ENCODE data around the gene A2ML1.
A peak's percentile ranks its signal among the peaks of the same experiment; 100 is the strongest.
"Not testable (repeated sequence)": the region's sequence is repeated elsewhere in the genome, so short reads cannot be mapped to it uniquely, and the experiment has no call there.

The A2ML1 gene

DNA sequence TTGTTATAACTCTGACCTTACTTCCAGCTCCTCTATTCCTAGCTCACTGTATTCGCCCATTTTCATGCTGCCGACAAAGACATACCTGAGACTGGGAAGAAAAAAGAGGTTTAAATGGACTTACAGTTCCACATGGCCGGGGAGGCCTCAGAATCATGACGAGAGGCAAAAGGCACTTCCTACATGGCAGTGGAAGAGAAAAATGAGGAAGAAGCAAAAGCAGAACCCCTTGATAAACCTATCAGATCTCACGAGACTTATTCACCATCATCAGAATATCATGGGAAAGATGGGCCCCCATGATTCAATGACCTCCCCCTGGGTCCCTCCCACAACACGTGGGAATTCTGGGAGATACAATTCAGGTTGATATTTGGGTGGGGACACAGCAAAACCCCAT, 77.4 kb downstream of the A2ML1 start:
- Histone ChIP-seq H3K79me2 (ENCODE audit: control insufficient read depth, low read length) (no peaks in the 10 kb centered on the region), H3K4me2 (ENCODE audit: low read length) (no peak overlapping the region; the same call in 1 of the 2 replicates), H3K9me2 (replicated peaks; ENCODE audit: control insufficient read depth, low read length) (no peaks in the 10 kb centered on the region), H4K20me1 (ENCODE audit: control insufficient read depth, insufficient read depth, low read depth, low read length) (no peaks in the 10 kb centered on the region), H3K36me3 (ENCODE audit: control insufficient read depth, low read length) (no peaks in the 10 kb centered on the region), H3K9me3 (ENCODE audit: control insufficient read depth, insufficient read depth, low read length) (no peaks in the 10 kb centered on the region), H3F3A (ENCODE audit: control insufficient read depth, insufficient read depth) (no peaks in the 10 kb centered on the region), H3K4me1 (ENCODE audit: control insufficient read depth, low read length) (peaks cover 17% of the 10 kb centered on the region), H3K4me3 (ENCODE audit: low read length) (0 out of 2 replicates have a peak overlapping the region, but pooled peaks have one; percentile 5), H3K27me3 (ENCODE audit: control insufficient read depth, low read length) (no peaks in the 10 kb centered on the region), H3K27ac (ENCODE audit: low read depth, low read length) (no peak overlapping the region)
- TF ChIP-seq EZH2phosphoT487 (IDR thresholded peaks at IDR 0.05; ENCODE audit: borderline replicate concordance, low read length) (no peak), CTCF (IDR thresholded peaks at IDR 0.05; ENCODE audit: low read depth, low read length, poor library complexity, severe bottlenecking) (no peak)

DNA sequence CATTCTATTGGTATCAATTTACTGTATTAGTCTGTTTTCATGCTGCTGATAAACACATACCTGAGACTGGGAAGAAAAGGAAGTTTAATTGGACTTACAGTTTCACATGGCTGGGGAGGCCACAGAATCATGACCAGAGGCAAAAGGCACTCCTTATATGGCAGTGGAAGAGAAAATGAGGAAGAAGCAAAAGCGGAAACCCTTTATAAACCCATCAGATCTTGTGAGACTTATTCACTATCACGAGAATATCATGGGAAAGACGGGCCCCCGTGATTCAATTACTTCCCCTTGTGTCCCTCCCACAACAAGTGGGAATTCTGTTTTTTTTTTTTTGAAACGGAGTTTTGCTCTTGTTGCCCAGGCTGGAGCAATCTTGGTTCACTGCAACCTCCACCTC, 80.3 kb downstream of the A2ML1 start:
- H3K27ac ChIP-seq (ENCODE audit: low read depth, low read length); H3K4me3 ChIP-seq (ENCODE audit: low read length); H3K27me3 ChIP-seq (ENCODE audit: control insufficient read depth, low read length); H4K20me1 ChIP-seq (ENCODE audit: control insufficient read depth, insufficient read depth, low read depth, low read length); H3K9me2 ChIP-seq (replicated peaks; ENCODE audit: control insufficient read depth, low read length); H3K9me3 ChIP-seq (ENCODE audit: control insufficient read depth, insufficient read depth, low read length); H3F3A ChIP-seq (ENCODE audit: control insufficient read depth, insufficient read depth); H3K36me3 ChIP-seq (ENCODE audit: control insufficient read depth, low read length); H3K79me2 ChIP-seq (ENCODE audit: control insufficient read depth, low read length): not testable (repeated sequence)
- Histone ChIP-seq H3K4me1 (ENCODE audit: control insufficient read depth, low read length) (peaks cover 33% of the 10 kb centered on the region), H3K4me2 (ENCODE audit: low read length) (peak overlapping the region; percentile 18)

GRCh38 chr12:8903646-8904045, 81.2 kb downstream of the A2ML1 start:
- Histone ChIP-seq H3K4me2 (ENCODE audit: low read length) (no peak overlapping the region), H3F3A (ENCODE audit: control insufficient read depth, insufficient read depth) (no peaks in the 10 kb centered on the region), H3K4me3 (ENCODE audit: low read length) (no peak overlapping the region), H3K27ac (ENCODE audit: low read depth, low read length) (no peak overlapping the region), H3K27me3 (ENCODE audit: control insufficient read depth, low read length) (no peaks in the 10 kb centered on the region), H3K9me2 (replicated peaks; ENCODE audit: control insufficient read depth, low read length) (no peaks in the 10 kb centered on the region), H3K9me3 (ENCODE audit: control insufficient read depth, insufficient read depth, low read length) (no peaks in the 10 kb centered on the region), H3K36me3 (ENCODE audit: control insufficient read depth, low read length) (no peaks in the 10 kb centered on the region), H4K20me1 (ENCODE audit: control insufficient read depth, insufficient read depth, low read depth, low read length) (no peaks in the 10 kb centered on the region), H3K79me2 (ENCODE audit: control insufficient read depth, low read length) (no peaks in the 10 kb centered on the region), H3K4me1 (ENCODE audit: control insufficient read depth, low read length) (peaks cover 33% of the 10 kb centered on the region)
- TF ChIP-seq CTCF (IDR thresholded peaks at IDR 0.05; ENCODE audit: low read depth, low read length, poor library complexity, severe bottlenecking), result no peak
- no peak for TF ChIP-seq EZH2phosphoT487 (IDR thresholded peaks at IDR 0.05; ENCODE audit: borderline replicate concordance, low read length)

DNA sequence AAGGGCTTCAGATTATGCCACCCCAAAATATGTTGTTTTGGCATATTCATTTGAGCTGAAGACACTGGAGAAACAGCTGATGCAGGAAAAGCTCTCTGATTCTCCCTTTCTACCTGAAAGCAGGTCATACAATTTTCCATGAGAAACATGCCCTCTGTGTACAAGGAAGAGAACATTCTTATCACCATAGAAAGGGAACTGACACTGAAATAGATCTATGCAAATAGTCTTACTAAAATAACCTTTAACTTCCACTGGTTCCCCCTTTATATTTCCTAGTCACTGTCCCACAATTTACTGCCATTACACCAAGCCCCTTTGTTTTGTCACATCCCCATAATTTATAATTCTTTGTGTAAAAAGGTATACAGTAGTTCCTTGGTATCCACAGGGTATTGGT, 82.2 kb downstream of the A2ML1 start:
- peaks cover 33% of the 10 kb centered on the region for H3K4me1 ChIP-seq (ENCODE audit: control insufficient read depth, low read length)
- no peaks in the 10 kb centered on the region for H3K9me2 ChIP-seq (replicated peaks; ENCODE audit: control insufficient read depth, low read length)
- H3K79me2 ChIP-seq (ENCODE audit: control insufficient read depth, low read length), result no peaks in the 10 kb centered on the region
- H3K27ac ChIP-seq (ENCODE audit: low read depth, low read length), result no peak overlapping the region
- H3K36me3 ChIP-seq (ENCODE audit: control insufficient read depth, low read length), result no peaks in the 10 kb centered on the region
- H3K27me3 ChIP-seq (ENCODE audit: control insufficient read depth, low read length), result no peaks in the 10 kb centered on the region
- no peaks in the 10 kb centered on the region for H4K20me1 ChIP-seq (ENCODE audit: control insufficient read depth, insufficient read depth, low read depth, low read length)
- peak overlapping the region; percentile 58 for H3K4me2 ChIP-seq (ENCODE audit: low read length)
- H3K9me3 ChIP-seq (ENCODE audit: control insufficient read depth, insufficient read depth, low read length), result no peaks in the 10 kb centered on the region
- TF ChIP-seq EZH2phosphoT487 (IDR thresholded peaks at IDR 0.05; ENCODE audit: borderline replicate concordance, low read length) (no peak), CTCF (IDR thresholded peaks at IDR 0.05; ENCODE audit: low read depth, low read length, poor library complexity, severe bottlenecking) (no peak)
- H3K4me3 ChIP-seq (ENCODE audit: low read length), result peak overlapping the region; percentile 47
- no peaks in the 10 kb centered on the region for H3F3A ChIP-seq (ENCODE audit: control insufficient read depth, insufficient read depth)
